Left ventricle myocardium inferior (tissue), 1 donor: ENCODE data around the gene SUGCT. TPM values are rescaled to one million over a fixed set of nuclear protein-coding genes. Genes with fewer than 3 reads are reported as not detected.
A peak's percentile ranks its signal among the peaks of the same experiment; 100 is the strongest.

Source experiments
- DNase-seq: peaks from one replicate; pipeline ENCODE4 v3.0.0-alpha.2; 2020
- H3K27ac ChIP-seq: fragments of 200-600 bp; replicated peaks from 2 replicates; pipeline ENCODE4 v1.8.0; 2021
- H3K27me3 ChIP-seq: fragments of 200-600 bp; 2 replicates; pipeline ENCODE4 v1.8.0; 2021; ENCODE audit warnings: low read depth
- H3K36me3 ChIP-seq: fragments of 200-600 bp; 2 replicates; pipeline ENCODE4 v1.8.0; 2021
- H3K4me1 ChIP-seq: fragments of 200-600 bp; 2 replicates; pipeline ENCODE4 v1.8.0; 2021
- H3K4me3 ChIP-seq: fragments of 200-600 bp; 2 replicates; pipeline ENCODE4 v1.8.0; 2021; ENCODE audit warnings: mild to moderate bottlenecking, moderate library complexity
- H3K9me3 ChIP-seq: fragments of 200-600 bp; replicated peaks from 2 replicates; pipeline ENCODE4 v1.8.0; 2021
- CTCF ChIP-seq: fragments of 200-600 bp; IDR thresholded peaks from 2 replicates; pipeline ENCODE4 v1.8.0; 2021; ENCODE audit warnings: antibody characterized with exemption, mild to moderate bottlenecking, borderline replicate concordance
- intact Hi-C: fragments of 100-400 bp; cut with micrococcal nuclease; formaldehyde crosslinking; loops from one replicate; pipeline ENCODE4 v1.11.0; 2022
- total RNA-seq: library from RNA; stranded (reverse); fragmentation: NEBNext Ultra II Directional; extraction: Animal tissue kit (Norgen Biotek cat#: 25700); gene quantifications from one replicate; pipeline ENCODE4 v1.2.1, GENCODE V29; 2021
- donor health status: DM: no; HTN: yes; CAD: no; lungs with severe emphysema.

Gene SUGCT
- total RNA-seq, 1 donor from 2014 or later, result 5.0 TPM

DNA sequence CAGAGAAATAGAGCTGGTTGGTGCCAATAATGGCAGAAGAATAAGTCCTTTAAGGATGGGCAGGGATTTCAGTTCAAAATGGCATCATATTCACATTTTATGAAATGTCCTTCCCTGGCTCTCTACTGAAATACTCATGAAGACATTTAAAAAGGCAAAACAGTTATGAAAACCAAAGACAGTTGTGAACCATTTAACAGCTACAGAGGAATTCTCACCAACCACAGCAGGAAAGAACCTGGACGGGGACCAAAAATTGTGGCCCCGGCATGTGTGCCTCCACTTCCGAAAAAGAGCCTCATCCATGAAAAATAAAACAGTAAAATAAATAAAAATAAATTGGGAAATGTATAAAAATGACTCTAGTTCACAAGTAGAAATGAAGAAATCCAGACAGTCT, 539.5 kb downstream of the SUGCT start:
- no peak for TF ChIP-seq CTCF
- H3K27ac ChIP-seq, result no peak overlapping the region
- H3K9me3 ChIP-seq, result no peaks in the 10 kb centered on the region
- no peak for DNase-seq
- H3K4me3 ChIP-seq, result no peak overlapping the region
- no peaks in the 10 kb centered on the region for H3K4me1 ChIP-seq
- intact Hi-C loops, result no loop called here
- no peaks in the 10 kb centered on the region for H3K27me3 ChIP-seq
- H3K36me3 ChIP-seq, result no peaks in the 10 kb centered on the region

DNA sequence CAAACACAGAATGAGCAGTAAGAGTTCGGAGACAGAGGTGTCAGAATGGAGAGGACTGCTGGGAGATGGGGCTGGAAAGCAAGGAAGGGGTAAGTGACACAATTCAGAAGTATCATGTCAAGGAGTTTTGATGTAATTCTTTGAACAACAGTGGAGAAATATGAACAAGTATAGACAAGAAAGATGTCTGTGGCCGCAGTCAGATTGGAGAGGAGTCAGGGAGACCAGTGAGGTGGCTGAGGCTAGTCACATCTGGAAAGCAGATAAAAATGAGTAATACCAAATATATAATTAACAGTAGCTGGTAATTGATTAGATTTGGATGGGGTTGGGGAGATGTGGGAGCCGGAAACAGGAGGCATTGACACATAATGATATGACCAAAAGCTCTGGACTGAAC, 540.9 kb downstream of the SUGCT start:
- Histone ChIP-seq H3K4me3 (no peak overlapping the region), H3K9me3 (no peaks in the 10 kb centered on the region), H3K27me3 (no peaks in the 10 kb centered on the region), H3K4me1 (no peaks in the 10 kb centered on the region), H3K27ac (no peak overlapping the region), H3K36me3 (no peaks in the 10 kb centered on the region)
- intact Hi-C loops, result no loop called here
- no peak for DNase-seq
- no peak for TF ChIP-seq CTCF

GRCh38 chr7:40676221-40676620, 541.4 kb downstream of the SUGCT start:
- Histone ChIP-seq H3K4me3 (no peak overlapping the region), H3K27me3 (no peaks in the 10 kb centered on the region), H3K9me3 (no peaks in the 10 kb centered on the region), H3K27ac (no peak overlapping the region), H3K4me1 (no peaks in the 10 kb centered on the region), H3K36me3 (no peaks in the 10 kb centered on the region)
- intact Hi-C loops, result no loop called here
- no peak for DNase-seq
- TF ChIP-seq CTCF, result no peak

GRCh38 chr7:40680657-40681056, 545.9 kb downstream of the SUGCT start:
- no peaks in the 10 kb centered on the region for H3K4me1 ChIP-seq
- no peaks in the 10 kb centered on the region for H3K36me3 ChIP-seq
- peaks cover 9% of the 10 kb centered on the region for H3K9me3 ChIP-seq
- H3K27ac ChIP-seq, result no peak overlapping the region
- DNase-seq, result no peak
- no peak overlapping the region for H3K4me3 ChIP-seq
- H3K27me3 ChIP-seq, result no peaks in the 10 kb centered on the region
- TF ChIP-seq CTCF, result peak; percentile 52
- intact Hi-C loops, result no loop called here

DNA sequence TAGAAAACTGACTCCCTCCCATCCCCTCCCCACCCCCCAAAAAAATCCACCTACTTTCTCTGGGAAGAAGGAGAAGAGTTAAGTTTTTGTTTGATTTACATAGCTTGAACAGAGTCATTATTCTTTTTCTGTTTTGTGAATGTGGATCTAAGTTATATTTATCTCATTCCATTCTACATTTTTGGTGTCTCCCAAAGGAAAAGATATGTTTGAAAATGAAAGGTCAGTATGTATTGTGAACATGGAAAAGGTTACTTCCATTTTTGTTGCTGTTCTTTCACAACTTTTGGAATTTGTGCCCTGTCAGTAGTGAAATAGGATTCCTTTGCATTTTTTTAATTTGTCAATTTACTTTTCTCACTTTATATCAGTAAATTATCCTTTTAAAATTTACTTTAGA, 547.9 kb downstream of the SUGCT start:
- Histone ChIP-seq H3K27me3 (no peaks in the 10 kb centered on the region), H3K4me3 (no peak overlapping the region), H3K27ac (no peak overlapping the region), H3K9me3 (peaks cover 9% of the 10 kb centered on the region), H3K4me1 (no peaks in the 10 kb centered on the region), H3K36me3 (no peaks in the 10 kb centered on the region)
- TF ChIP-seq CTCF, result no peak
- intact Hi-C loops, result no loop called here
- DNase-seq, result no peak
